ENCODE results near the gene POM121L2.

- no peak for TF ChIP-seq POLR2A (IDR thresholded peaks at IDR 0.05; ENCODE audit: low read length)
- TF ChIP-seq GATA1 (IDR thresholded peaks at IDR 0.05; ENCODE audit: low read depth, low read length): no peak
Observed at GRCh38 chr6:27283279-27283678, 28.8 kb downstream of the POM121L2 start.
